Measurements from ENCODE around the gene KCNN4.
"Not testable (repeated sequence)": the region's sequence is repeated elsewhere in the genome, so short reads cannot be mapped to it uniquely, and the experiment has no call there.

Gene KCNN4

DNA sequence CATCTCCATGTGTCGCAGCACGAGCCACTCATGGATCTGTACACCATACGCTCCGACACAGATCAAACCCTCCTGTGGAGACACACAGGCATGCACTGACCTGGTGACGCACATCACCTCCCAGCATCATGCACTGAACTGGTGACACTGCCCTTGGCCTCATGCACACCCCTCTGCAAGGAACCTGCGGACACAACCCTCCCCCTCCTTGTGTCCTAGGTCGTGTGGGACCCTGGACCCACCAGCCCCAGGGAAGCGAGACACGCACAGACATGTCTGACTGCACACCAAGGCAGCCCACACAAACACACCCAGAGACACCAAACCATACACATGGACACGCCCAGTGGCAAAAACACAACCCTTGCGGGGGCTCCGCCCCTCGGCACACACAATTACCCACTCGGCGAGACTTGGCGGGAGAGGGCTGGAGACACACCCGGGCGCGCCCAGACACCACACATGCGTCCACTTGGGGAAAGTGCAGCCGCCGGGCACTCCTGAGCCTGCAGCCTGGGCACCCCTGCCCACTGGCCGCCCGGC, 2.0 kb upstream of the KCNN4 start:
- 92% methylated on average over 24 of the region's 24 CpGs for WGBS, 2 experiments
- H3K27me3 ChIP-seq (ENCODE audit: control insufficient read depth, insufficient read depth, low read length, poor library complexity, severe bottlenecking): no peaks in the 10 kb centered on the region

DNA sequence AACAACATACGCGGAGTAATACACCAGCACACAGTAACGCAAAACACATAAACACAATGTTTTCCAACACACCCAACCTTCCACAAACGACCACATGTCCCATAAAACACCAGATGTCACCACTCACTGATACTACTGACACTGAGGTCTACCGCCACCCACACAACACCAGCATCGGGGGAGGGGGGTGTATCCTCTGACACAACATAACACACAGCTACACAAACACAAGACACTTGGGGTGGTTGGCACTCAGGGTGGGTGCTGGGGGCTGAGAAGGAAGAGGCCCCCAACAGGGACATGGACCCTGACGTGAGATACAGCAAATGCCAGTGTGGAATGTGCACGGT, 1.5 kb upstream of the KCNN4 start:
- no peak overlapping the region for H3K4me3 ChIP-seq (ENCODE audit: insufficient read depth, low read depth, low read length)
- H3K4me1 ChIP-seq (ENCODE audit: control insufficient read depth, insufficient read depth, low read length): peaks cover 14% of the 10 kb centered on the region
- no peaks in the 10 kb centered on the region for H3K9me3 ChIP-seq (ENCODE audit: control insufficient read depth, low read length)
- no peak overlapping the region for H3K27ac ChIP-seq (ENCODE audit: insufficient read depth, low read depth, low read length, poor library complexity, severe bottlenecking)
- H3K27me3 ChIP-seq (ENCODE audit: control insufficient read depth, insufficient read depth, low read length, poor library complexity, severe bottlenecking): no peaks in the 10 kb centered on the region
- H3K36me3 ChIP-seq (ENCODE audit: control insufficient read depth, insufficient read depth, low read length): no peaks in the 10 kb centered on the region
- 75 to 79% methylated on average over 8 of the region's 8 CpGs for WGBS, 2 experiments

More for the DNA sequence above, 2.0 kb upstream of the KCNN4 start:
- Histone ChIP-seq H3K4me1 (ENCODE audit: control insufficient read depth, insufficient read depth, low read length) (peaks cover 9% of the 10 kb centered on the region), H3K4me3 (ENCODE audit: insufficient read depth, low read depth, low read length) (no peak overlapping the region), H3K9me3 (ENCODE audit: control insufficient read depth, low read length) (no peaks in the 10 kb centered on the region), H3K36me3 (ENCODE audit: control insufficient read depth, insufficient read depth, low read length) (no peaks in the 10 kb centered on the region), H3K27ac (ENCODE audit: insufficient read depth, low read depth, low read length, poor library complexity, severe bottlenecking) (no peak overlapping the region)

DNA sequence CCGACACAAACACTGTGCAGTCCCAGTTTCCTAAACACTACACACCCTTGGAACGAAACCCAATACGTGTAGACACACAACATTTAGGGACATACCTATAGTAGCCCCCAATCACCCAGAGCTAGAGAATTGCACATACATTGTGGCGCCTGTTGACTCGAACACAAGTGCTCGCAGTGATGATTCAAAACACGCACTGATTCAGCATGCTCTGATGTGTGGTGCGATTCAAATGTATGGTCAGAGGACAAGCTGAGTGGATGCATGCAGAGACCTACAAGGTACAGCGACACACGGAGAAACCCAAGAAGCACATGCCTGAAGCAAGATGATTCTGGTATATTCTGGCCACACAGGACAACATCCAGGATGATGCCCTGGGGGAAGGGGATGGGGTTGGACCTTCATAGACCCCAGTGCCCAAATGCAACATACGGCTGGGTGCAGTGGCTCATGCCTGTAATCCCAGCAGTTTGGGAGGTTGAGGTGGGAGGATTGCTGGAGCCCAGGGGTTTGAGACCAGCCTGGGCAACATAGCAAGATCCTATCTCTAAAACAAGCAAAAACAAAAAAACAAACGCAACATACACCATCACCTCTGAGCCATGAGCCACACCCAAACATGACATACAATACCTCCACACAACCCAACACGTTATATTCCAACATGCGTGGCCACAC, 997 bp upstream of the KCNN4 start:
- Histone ChIP-seq H3K9me3 (ENCODE audit: control insufficient read depth, low read length) (no peaks in the 10 kb centered on the region), H3K4me3 (ENCODE audit: insufficient read depth, low read depth, low read length) (no peak overlapping the region), H3K27me3 (ENCODE audit: control insufficient read depth, insufficient read depth, low read length, poor library complexity, severe bottlenecking) (peaks cover 4% of the 10 kb centered on the region), H3K4me1 (ENCODE audit: control insufficient read depth, insufficient read depth, low read length) (peaks cover 14% of the 10 kb centered on the region), H3K27ac (ENCODE audit: insufficient read depth, low read depth, low read length, poor library complexity, severe bottlenecking) (no peak overlapping the region), H3K36me3 (ENCODE audit: control insufficient read depth, insufficient read depth, low read length) (no peaks in the 10 kb centered on the region)
- WGBS, 2 experiments: 94 to 95% methylated on average over 14 of the region's 14 CpGs

DNA sequence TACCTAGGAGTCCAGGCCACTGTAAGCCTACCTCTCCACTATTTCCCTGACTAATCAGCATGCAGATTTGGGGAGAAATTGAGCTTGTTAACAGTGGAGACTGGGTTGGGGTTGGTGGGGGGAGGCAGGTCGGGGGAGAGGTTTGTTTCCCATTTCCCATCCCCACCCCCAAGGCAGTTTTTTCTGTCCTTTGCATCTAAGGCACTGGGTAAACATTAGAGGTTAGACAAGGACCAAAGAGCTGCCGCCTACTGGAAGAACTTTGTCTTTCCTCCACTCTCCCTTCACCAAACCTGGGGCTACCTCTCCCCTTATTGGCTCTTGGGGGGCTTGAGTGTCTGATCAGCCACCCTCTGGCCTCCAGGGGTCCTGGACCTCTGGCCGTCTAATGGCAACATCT, 953 bp downstream of the KCNN4 start:
- H3K36me3 ChIP-seq (ENCODE audit: control insufficient read depth, insufficient read depth, low read length): no peaks in the 10 kb centered on the region
- H3K4me1 ChIP-seq (ENCODE audit: control insufficient read depth, insufficient read depth, low read length): peaks cover 14% of the 10 kb centered on the region
- no peak overlapping the region for H3K27ac ChIP-seq (ENCODE audit: insufficient read depth, low read depth, low read length, poor library complexity, severe bottlenecking)
- 48 to 58% methylated on average over 2 to 3 of the region's 3 CpGs for WGBS, 2 experiments
- no peak overlapping the region for H3K4me3 ChIP-seq (ENCODE audit: insufficient read depth, low read depth, low read length)
- H3K27me3 ChIP-seq (ENCODE audit: control insufficient read depth, insufficient read depth, low read length, poor library complexity, severe bottlenecking): peaks cover 14% of the 10 kb centered on the region
- H3K9me3 ChIP-seq (ENCODE audit: control insufficient read depth, low read length): no peaks in the 10 kb centered on the region

DNA sequence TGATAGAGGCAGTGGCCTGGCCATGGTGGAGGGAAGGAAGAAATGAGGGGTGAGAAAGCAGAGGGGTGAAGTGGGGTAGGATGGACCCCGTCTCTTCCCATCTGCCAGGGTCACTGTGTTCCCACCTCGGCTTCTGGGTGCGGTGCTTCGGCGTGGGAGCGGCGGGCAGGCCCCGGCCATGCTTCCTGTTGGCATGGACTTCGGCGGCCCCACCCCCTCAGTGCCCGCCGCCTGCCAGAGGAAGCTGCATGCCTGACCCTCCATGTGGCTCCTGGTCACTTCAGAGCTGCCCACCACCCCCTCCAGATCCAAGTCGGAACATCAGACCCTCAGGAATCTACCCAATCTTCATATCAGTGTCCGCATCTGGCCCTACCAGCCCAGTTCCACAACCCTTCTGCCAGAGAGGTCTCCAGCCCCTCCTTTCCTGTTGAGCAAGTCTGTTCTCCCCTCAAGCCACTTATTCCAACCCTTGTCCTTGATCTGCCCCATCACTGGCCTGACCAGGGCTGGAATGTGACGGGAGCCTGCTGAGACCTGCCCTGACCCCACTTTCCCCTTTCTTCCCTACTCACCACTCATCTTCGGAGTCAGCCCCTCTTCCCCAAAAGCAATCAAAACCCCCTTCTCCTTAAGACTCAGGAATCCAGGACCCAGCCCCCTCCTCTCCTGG, 1.5 kb downstream of the KCNN4 start:
- peaks cover 19% of the 10 kb centered on the region for H3K4me1 ChIP-seq (ENCODE audit: control insufficient read depth, insufficient read depth, low read length)
- H3K4me3 ChIP-seq (ENCODE audit: insufficient read depth, low read depth, low read length): no peak overlapping the region
- H3K9me3 ChIP-seq (ENCODE audit: control insufficient read depth, low read length): no peaks in the 10 kb centered on the region
- H3K27ac ChIP-seq (ENCODE audit: insufficient read depth, low read depth, low read length, poor library complexity, severe bottlenecking): no peak overlapping the region
- H3K27me3 ChIP-seq (ENCODE audit: control insufficient read depth, insufficient read depth, low read length, poor library complexity, severe bottlenecking): peaks cover 19% of the 10 kb centered on the region
- no peaks in the 10 kb centered on the region for H3K36me3 ChIP-seq (ENCODE audit: control insufficient read depth, insufficient read depth, low read length)
- 87 to 90% methylated on average over 16 of the region's 16 CpGs for whole genome bisulfite sequencing, 2 experiments

DNA sequence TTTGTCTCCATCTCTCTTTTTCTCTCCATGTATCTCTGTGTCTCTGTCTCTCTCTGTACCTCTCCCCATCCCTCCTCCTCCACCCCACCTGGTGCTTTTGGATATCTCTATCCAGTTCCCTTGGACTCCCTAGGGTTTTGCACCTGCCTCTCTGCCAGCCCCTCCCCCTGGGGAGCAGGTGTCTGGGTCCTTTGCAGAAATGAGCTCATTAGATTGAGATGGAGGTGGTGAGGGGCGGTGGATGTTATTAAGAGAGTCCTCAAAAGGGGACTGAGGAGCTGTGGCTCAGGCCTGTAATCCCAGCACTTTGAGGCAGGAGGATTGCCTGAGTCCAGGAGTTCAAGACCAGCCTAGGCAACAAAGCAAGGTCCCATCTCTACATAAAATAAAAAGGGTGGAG, 2.1 kb downstream of the KCNN4 start:
- no peaks in the 10 kb centered on the region for H3K9me3 ChIP-seq (ENCODE audit: control insufficient read depth, low read length)
- peaks cover 26% of the 10 kb centered on the region for H3K27me3 ChIP-seq (ENCODE audit: control insufficient read depth, insufficient read depth, low read length, poor library complexity, severe bottlenecking)
- 86 to 87% methylated on average over 1 of the region's 1 CpG for WGBS, 2 experiments
- H3K36me3 ChIP-seq (ENCODE audit: control insufficient read depth, insufficient read depth, low read length): no peaks in the 10 kb centered on the region
- no peak overlapping the region for H3K27ac ChIP-seq (ENCODE audit: insufficient read depth, low read depth, low read length, poor library complexity, severe bottlenecking)
- no peak overlapping the region for H3K4me3 ChIP-seq (ENCODE audit: insufficient read depth, low read depth, low read length)
- peaks cover 26% of the 10 kb centered on the region for H3K4me1 ChIP-seq (ENCODE audit: control insufficient read depth, insufficient read depth, low read length)

DNA sequence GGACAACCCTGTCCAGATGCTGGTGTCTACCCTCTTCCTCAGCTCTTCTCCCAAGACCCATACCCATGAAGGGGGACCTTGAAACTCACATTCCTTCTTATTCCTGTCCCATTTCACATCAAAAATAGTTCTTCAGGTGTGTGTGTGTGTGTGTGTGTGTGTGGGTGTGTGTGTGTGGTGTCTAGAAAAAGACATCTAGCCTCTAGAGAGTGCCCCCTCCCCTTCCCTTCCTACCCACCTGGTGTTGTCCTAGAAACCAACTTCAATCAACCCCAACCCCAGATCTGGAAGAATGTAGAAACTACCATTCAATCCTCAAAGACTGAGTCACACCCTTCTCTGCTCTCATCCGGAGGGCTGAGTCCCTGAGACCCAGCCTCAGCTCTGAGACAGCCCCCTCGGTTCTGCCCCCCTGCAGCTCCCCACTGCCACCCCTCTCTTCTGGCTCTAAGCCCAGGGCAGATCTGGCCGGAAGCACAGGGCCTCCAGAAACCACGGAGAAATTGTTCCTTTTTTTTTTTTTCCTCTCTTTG, 3.5 kb downstream of the KCNN4 start:
- Histone ChIP-seq H3K27ac (ENCODE audit: insufficient read depth, low read depth, low read length, poor library complexity, severe bottlenecking) (no peak overlapping the region), H3K36me3 (ENCODE audit: control insufficient read depth, insufficient read depth, low read length) (no peaks in the 10 kb centered on the region), H3K4me3 (ENCODE audit: insufficient read depth, low read depth, low read length) (no peak overlapping the region), H3K4me1 (ENCODE audit: control insufficient read depth, insufficient read depth, low read length) (peaks cover 30% of the 10 kb centered on the region), H3K9me3 (ENCODE audit: control insufficient read depth, low read length) (no peaks in the 10 kb centered on the region), H3K27me3 (ENCODE audit: control insufficient read depth, insufficient read depth, low read length, poor library complexity, severe bottlenecking) (peaks cover 40% of the 10 kb centered on the region)
- 24 to 27% methylated on average over 4 of the region's 4 CpGs for WGBS, 2 experiments

DNA sequence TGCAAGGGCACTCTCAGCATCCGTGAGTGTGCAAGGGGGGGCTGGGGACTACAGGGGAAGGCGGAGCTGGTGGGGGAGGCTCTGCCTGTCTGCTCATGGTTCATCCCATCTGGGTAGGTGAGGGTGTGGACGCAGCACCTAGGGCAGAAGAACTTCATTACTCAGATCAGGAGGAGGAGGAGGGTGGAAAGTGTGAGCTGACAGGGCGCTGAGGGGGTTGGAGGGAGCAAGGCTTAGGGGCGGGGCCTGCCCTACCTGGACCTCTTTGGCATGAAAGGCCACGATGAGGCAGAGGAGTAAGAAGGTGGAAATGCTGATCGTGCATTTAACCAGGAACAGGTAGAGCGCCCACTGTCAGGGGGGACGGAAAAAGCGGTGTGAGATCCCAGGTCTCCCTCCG, 4.5 kb downstream of the KCNN4 start:
- Histone ChIP-seq H3K27ac (ENCODE audit: insufficient read depth, low read depth, low read length, poor library complexity, severe bottlenecking) (no peak overlapping the region), H3K27me3 (ENCODE audit: control insufficient read depth, insufficient read depth, low read length, poor library complexity, severe bottlenecking) (peaks cover 49% of the 10 kb centered on the region), H3K9me3 (ENCODE audit: control insufficient read depth, low read length) (no peaks in the 10 kb centered on the region), H3K4me3 (ENCODE audit: insufficient read depth, low read depth, low read length) (no peak overlapping the region), H3K4me1 (ENCODE audit: control insufficient read depth, insufficient read depth, low read length) (peaks cover 30% of the 10 kb centered on the region), H3K36me3 (ENCODE audit: control insufficient read depth, insufficient read depth, low read length) (no peaks in the 10 kb centered on the region)
- WGBS, 2 experiments: 64 to 68% methylated on average over 11 of the region's 11 CpGs

DNA sequence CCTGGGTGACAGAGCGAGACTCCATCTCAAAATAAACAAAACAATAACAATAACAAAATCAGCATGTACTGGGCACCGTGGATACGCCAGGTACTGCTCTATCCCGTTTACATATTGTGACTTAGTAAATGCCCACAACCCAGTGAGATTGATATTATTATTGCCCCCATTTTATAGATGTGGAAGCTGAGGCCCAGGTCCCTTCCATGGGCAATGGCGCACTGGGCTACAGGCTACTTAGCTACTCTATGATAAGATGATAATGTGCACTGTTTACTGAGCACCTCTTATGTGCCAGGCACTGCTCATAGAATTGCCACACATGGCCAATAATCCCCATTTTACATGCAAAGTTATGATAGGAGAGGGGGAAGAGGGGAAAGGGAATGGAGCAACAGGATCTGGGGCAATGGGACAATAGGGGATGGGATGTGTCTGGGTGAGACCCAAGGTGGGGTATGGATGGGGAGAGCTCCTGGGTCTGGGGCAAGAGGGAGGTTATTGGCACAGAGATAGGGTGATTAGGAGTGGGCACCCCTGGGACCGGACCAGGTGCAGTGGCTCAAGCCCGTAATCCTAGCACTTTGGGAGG, 5.4 kb downstream of the KCNN4 start:
- peaks cover 58% of the 10 kb centered on the region for H3K27me3 ChIP-seq (ENCODE audit: control insufficient read depth, insufficient read depth, low read length, poor library complexity, severe bottlenecking)
- H3K27ac ChIP-seq (ENCODE audit: insufficient read depth, low read depth, low read length, poor library complexity, severe bottlenecking): no peak overlapping the region
- H3K4me1 ChIP-seq (ENCODE audit: control insufficient read depth, insufficient read depth, low read length): peaks cover 30% of the 10 kb centered on the region
- H3K4me3 ChIP-seq (ENCODE audit: insufficient read depth, low read depth, low read length): no peak overlapping the region
- no peaks in the 10 kb centered on the region for H3K36me3 ChIP-seq (ENCODE audit: control insufficient read depth, insufficient read depth, low read length)
- H3K9me3 ChIP-seq (ENCODE audit: control insufficient read depth, low read length): no peaks in the 10 kb centered on the region
- WGBS, 2 experiments: 85 to 93% methylated on average over 7 of the region's 7 CpGs

DNA sequence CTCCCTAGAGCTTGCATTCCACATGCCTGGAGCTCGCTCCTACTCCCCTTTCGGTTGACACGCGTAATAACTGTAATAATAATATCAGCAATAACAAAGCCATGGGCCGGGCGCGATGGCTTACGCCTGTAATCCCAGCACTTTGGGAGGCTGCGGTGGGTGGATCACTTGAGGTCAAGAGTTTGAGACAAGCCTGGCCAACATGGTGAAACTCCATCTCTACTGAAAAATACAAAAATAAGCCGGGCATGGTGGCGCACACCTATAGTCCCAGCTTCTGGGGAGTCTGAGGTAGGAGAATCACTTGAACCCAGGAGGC, 5.9 kb downstream of the KCNN4 start:
- not testable (repeated sequence) for H3K4me3 ChIP-seq (ENCODE audit: insufficient read depth, low read depth, low read length); H3K27ac ChIP-seq (ENCODE audit: insufficient read depth, low read depth, low read length, poor library complexity, severe bottlenecking); H3K9me3 ChIP-seq (ENCODE audit: control insufficient read depth, low read length); H3K36me3 ChIP-seq (ENCODE audit: control insufficient read depth, insufficient read depth, low read length)
- peaks cover 29% of the 10 kb centered on the region for H3K4me1 ChIP-seq (ENCODE audit: control insufficient read depth, insufficient read depth, low read length)
- 84 to 85% methylated on average over 11 of the region's 11 CpGs for WGBS, 2 experiments
- peaks cover 60% of the 10 kb centered on the region for H3K27me3 ChIP-seq (ENCODE audit: control insufficient read depth, insufficient read depth, low read length, poor library complexity, severe bottlenecking)
